ENCODE data around the gene IPCEF1.

Gene IPCEF1

GRCh38 chr6:154289818-154290508 is 66.6 kb downstream of the IPCEF1 start:
- DNase-seq = no peak

GRCh38 chr6:154285826-154286225 is 70.8 kb downstream of the IPCEF1 start:
- no peak for DNase-seq

GRCh38 chr6:154284313-154284853 is 72.2 kb downstream of the IPCEF1 start:
- DNase-seq = no peak

GRCh38 chr6:154280521-154280920 is 76.1 kb downstream of the IPCEF1 start:
- no peak for DNase-seq

- DNase-seq = no peak
Observed at GRCh38 chr6:154277629-154278017, 79.0 kb downstream of the IPCEF1 start.

- DNase-seq = peak in 1 of 2 donors; percentile 61
Observed at GRCh38 chr6:154276810-154277628, 79.6 kb downstream of the IPCEF1 start.

GRCh38 chr6:154274168-154274567 is 82.4 kb downstream of the IPCEF1 start:
- no peak for DNase-seq

GRCh38 chr6:154268486-154268885 is 88.1 kb downstream of the IPCEF1 start:
- DNase-seq = peak; percentile 32 to 43

- DNase-seq = no peak
Observed at GRCh38 chr6:154267508-154268106, 89.0 kb downstream of the IPCEF1 start.

- no peak for DNase-seq
Observed at GRCh38 chr6:154266560-154267099, 90.0 kb downstream of the IPCEF1 start.

GRCh38 chr6:154261688-154262397 is 94.8 kb downstream of the IPCEF1 start:
- DNase-seq = peak in 1 of 2 donors; percentile 47

GRCh38 chr6:154258064-154258757 is 98.4 kb downstream of the IPCEF1 start:
- DNase-seq = peak; percentile 64 to 74

GRCh38 chr6:154257067-154257466 is 99.5 kb downstream of the IPCEF1 start:
- peak; percentile 93 for DNase-seq

- peak; percentile 61 to 74 for DNase-seq
Observed at GRCh38 chr6:154252678-154253077, 103.9 kb downstream of the IPCEF1 start.

- DNase-seq = no peak
Observed at GRCh38 chr6:154251116-154251515, 105.5 kb downstream of the IPCEF1 start.

GRCh38 chr6:154249499-154250298 is 106.9 kb downstream of the IPCEF1 start:
- peak; percentile 12 to 41 for DNase-seq

GRCh38 chr6:154247119-154247861 is 109.3 kb downstream of the IPCEF1 start:
- DNase-seq = peak; percentile 9 to 29

- no peak for DNase-seq
Observed at GRCh38 chr6:154246723-154247118, 109.9 kb downstream of the IPCEF1 start.

GRCh38 chr6:154245506-154245905 is 111.1 kb downstream of the IPCEF1 start:
- DNase-seq = no peak
